K562 (cell line): Measurements from ENCODE around the gene PCDH8. TPM values are rescaled to one million over a fixed set of nuclear protein-coding genes. Genes with fewer than 3 reads are reported as not detected.

Experiments
- ATAC-seq: fragments of 200-7000 bp; cut with Tn5 transposase; 3 replicates; pipeline ENCODE4 v1.9.1; 2020; ENCODE audit warnings: moderate library complexity
- BruUV-seq: library from RNA; stranded (reverse); fragments of 400-500 nt; replicated peaks from 2 replicates; lab custom pipeline; 2021; lab: Mats Ljungman, UMichigan
- CTCF ChIA-PET: fragments of 300-600 bp; formaldehyde crosslinking; extraction: SDS; loops from one replicate; lab custom pipeline; 2021; ENCODE audit warnings: low intra/inter-chr PET ratio; lab: Yijun Ruan, JAX
- POLR2A ChIA-PET: fragments of 300-600, 350-650 bp; sonication (Branson Sonifier 250); formaldehyde crosslinking; extraction: SDS; loops from one replicate; lab custom pipeline; 2021; ENCODE audit warnings: antibody characterized with exemption, inconsistent platforms; lab: Yijun Ruan, JAX
- DNase-seq, 4 experiments: peaks; one replicate each; pipeline versions ENCODE4 v3.0.0 to v3.0.0-alpha.2; 2011 to 2018; ENCODE audit warnings: low spot score in 3 of 4, mixed read lengths in 3 of 4; ENCODE audit errors: extremely low read depth in 1 of 4
- FAIRE-seq: peaks from 2 replicates; lab custom pipeline; 2011; peaks lifted over from hg19 to GRCh38; lab: Jason Lieb, UNC
- H2AFZ ChIP-seq: 2 replicates; pipeline ENCODE4 v1.6.0; 2011; ENCODE audit warnings: low read depth, low read length, control low read depth, inconsistent platforms
- H3K27ac ChIP-seq: fragments of 200-600 bp; 3 replicates; pipeline ENCODE4 v1.8.0; 2011; ENCODE audit warnings: low read depth, mild to moderate bottlenecking, control low read depth, inconsistent platforms, low read length, moderate library complexity, mixed read lengths; ENCODE audit errors: extremely low read depth
- H3K27me3 ChIP-seq, 2 experiments: fragments of 300-600 bp in 1 of 2; 2 replicates in 1 of 2; 3 replicates in 1 of 2; pipeline versions ENCODE4 v1.6.0 to v1.8.0; 2011; ENCODE audit warnings: inconsistent platforms in 2 of 2, low read length in 2 of 2, mild to moderate bottlenecking in 1 of 2, mixed read lengths in 1 of 2, moderate library complexity in 1 of 2; ENCODE audit not compliant: control insufficient read depth in 2 of 2, insufficient read depth in 2 of 2
- H3K36me3 ChIP-seq: fragments of 300-600 bp; 3 replicates; pipeline ENCODE4 v1.8.0; 2011; ENCODE audit warnings: mild to moderate bottlenecking, low read length, inconsistent platforms; ENCODE audit not compliant: control insufficient read depth, insufficient read depth
- H3K4me1 ChIP-seq, 2 experiments: fragments of 200-600 bp in 1 of 2; replicated peaks in 1 of 2; 2 replicates in 1 of 2; 3 replicates in 1 of 2; pipeline versions ENCODE4 v1.5.1 to v1.8.0; 2011; ENCODE audit warnings: inconsistent platforms in 2 of 2, low read length in 2 of 2, mild to moderate bottlenecking in 1 of 2, mixed read lengths in 1 of 2, moderate library complexity in 1 of 2; ENCODE audit not compliant: control insufficient read depth in 2 of 2, insufficient read depth in 2 of 2
- H3K4me2 ChIP-seq: 2 replicates; pipeline ENCODE4 v1.6.1; 2011; ENCODE audit warnings: low read length, control low read depth, inconsistent platforms, mixed read lengths; ENCODE audit not compliant: insufficient read depth
- H3K4me3 ChIP-seq: fragments of 200-600 bp; sonication (generic), shearing (Covaris generic); 2 replicates; pipeline ENCODE4 v1.5.1; 2016; ENCODE audit warnings: control low read depth, inconsistent platforms
- H3K79me2 ChIP-seq: fragments of 200-600 bp; 3 replicates; pipeline ENCODE4 v1.8.0; 2011; ENCODE audit warnings: low read length, inconsistent platforms; ENCODE audit not compliant: control insufficient read depth, insufficient read depth
- H3K9ac ChIP-seq, 2 experiments: 2 replicates each; pipeline versions ENCODE4 v1.6.0 to v1.6.1; 2011; ENCODE audit warnings: low read depth in 2 of 2, low read length in 2 of 2, control low read depth in 1 of 2, inconsistent platforms in 1 of 2, mild to moderate bottlenecking in 1 of 2, mixed read lengths in 1 of 2; ENCODE audit not compliant: insufficient read depth in 1 of 2
- H3K9me1 ChIP-seq: one replicate; pipeline ENCODE4 v1.6.0; 2011; ENCODE audit warnings: inconsistent platforms, mild to moderate bottlenecking, low read length, moderate library complexity; ENCODE audit not compliant: control insufficient read depth, insufficient read depth
- H3K9me3 ChIP-seq: replicated peaks from 2 replicates; pipeline ENCODE4 v1.5.1; 2011; ENCODE audit warnings: low read depth, low read length, inconsistent platforms; ENCODE audit not compliant: control insufficient read depth, insufficient read depth
- H4K20me1 ChIP-seq: replicated peaks from 2 replicates; pipeline ENCODE4 v1.6.1; 2011; ENCODE audit warnings: low read length, inconsistent platforms, mixed read lengths; ENCODE audit not compliant: control insufficient read depth, insufficient read depth
- AFF4 ChIP-seq: sonication (generic); formaldehyde crosslinking; IDR thresholded peaks from 2 replicates; pipeline ENCODE4 v1.8.0; 2023; ENCODE audit warnings: mild to moderate bottlenecking, missing genetic modification reagents
- BMI1 ChIP-seq: fragments of 150-350 bp; IDR thresholded peaks from 2 replicates; pipeline ENCODE4 v1.6.1; 2014; ENCODE audit warnings: low read length
- CSDE1 ChIP-seq, 2 experiments: fragments of 450-650 bp; IDR thresholded peaks; 2 replicates each; pipeline ENCODE4 v1.6.1; 2016; ENCODE audit warnings: mild to moderate bottlenecking in 1 of 2
- CTCF ChIP-seq, 3 experiments: IDR thresholded peaks in 2 of 3; conservative IDR thresholded peaks in 1 of 3; 2 replicates each; pipeline ENCODE4 v1.5.1; 2011 to 2012; ENCODE audit warnings: low read length in 3 of 3, mild to moderate bottlenecking in 3 of 3, control low read depth in 2 of 3, improper control_type of control experiment in 1 of 3, inconsistent platforms in 1 of 3, low read depth in 1 of 3, mixed read lengths in 1 of 3, moderate library complexity in 1 of 3; ENCODE audit not compliant: insufficient read depth in 2 of 3
- FOXA3 ChIP-seq, 2 experiments: fragments of 450-650 bp in 1 of 2; sonication (generic) in 1 of 2; formaldehyde crosslinking; IDR thresholded peaks in 1 of 2; conservative IDR thresholded peaks in 1 of 2; 2 replicates each; pipeline versions ENCODE4 v1.4.0 to v1.8.0; 2020 to 2022; ENCODE audit warnings: mild to moderate bottlenecking in 2 of 2, missing genetic modification reagents in 1 of 2
- MXI1 ChIP-seq: IDR thresholded peaks from 2 replicates; pipeline ENCODE4 v1.6.1; 2011; ENCODE audit warnings: low read depth, mild to moderate bottlenecking, improper control_type of control experiment, low read length
- NFRKB ChIP-seq: fragments of 450-650 bp; IDR thresholded peaks from 2 replicates; pipeline ENCODE4 v1.6.1; 2016; ENCODE audit warnings: low read depth
- NR2C1 ChIP-seq, 2 experiments: fragments of 450-650 bp; IDR thresholded peaks; 2 replicates each; pipeline ENCODE4 v1.6.1; 2017; ENCODE audit warnings: mild to moderate bottlenecking in 2 of 2, antibody characterized with exemption in 1 of 2, inconsistent platforms in 1 of 2, missing compliant biosample characterization in 1 of 2, missing genetic modification characterization in 1 of 2
- PCBP1 ChIP-seq: fragments of 200-400 bp; formaldehyde crosslinking; IDR thresholded peaks from 2 replicates; pipeline ENCODE4 v1.6.1; 2018; ENCODE audit warnings: mild to moderate bottlenecking, low read depth, low read length; ENCODE audit not compliant: poor library complexity, severe bottlenecking
- POLR3G ChIP-seq: IDR thresholded peaks from 2 replicates; pipeline ENCODE4 v1.6.1; 2011; ENCODE audit not compliant: insufficient read length, insufficient replicate concordance; ENCODE audit errors: extremely low read depth
- STAG1 ChIP-seq: sonication (generic); formaldehyde crosslinking; IDR thresholded peaks from 2 replicates; pipeline ENCODE4 v1.5.0; 2020; ENCODE audit warnings: missing genetic modification reagents, borderline replicate concordance
- THRA ChIP-seq: fragments of 450-650 bp; IDR thresholded peaks from 2 replicates; pipeline ENCODE4 v1.6.1; 2017; ENCODE audit warnings: mild to moderate bottlenecking, moderate library complexity
- ZBED1 ChIP-seq: IDR thresholded peaks from 2 replicates; pipeline ENCODE4 v1.6.1; 2014
- ZNF134 ChIP-seq: fragments of 250-450 bp; sonication (Bioruptor Pico); conservative IDR thresholded peaks from 2 replicates; pipeline ENCODE4 v1.4.0; 2020
- ZNF384 ChIP-seq: IDR thresholded peaks from 2 replicates; pipeline ENCODE4 v1.6.1; 2012; ENCODE audit warnings: low read depth, low read length, improper control_type of control experiment
- WGBS: fragments of 100-300 bp; shearing (Covaris generic); methylation state at CpG from one replicate; pipeline ENCODE4 v1.1.6; 2016; ENCODE audit warnings: low coverage, mixed read lengths; ENCODE audit not compliant: insufficient coverage; ENCODE audit errors: missing lambda C conversion rate; 5-methylcytosine and 5-hydroxymethylcytosine counted together
- in situ Hi-C: fragments of 300-500 bp; cut with MboI; formaldehyde crosslinking; loops from 4 replicates; pipeline ENCODE4 v1.15.0; 2018; ENCODE audit warnings: inconsistent platforms, mixed read lengths
- intact Hi-C: fragments of 100-400 bp; cut with micrococcal nuclease; formaldehyde crosslinking; loops from 2 replicates; pipeline ENCODE4 v1.14.2; 2022
- polyA plus RNA-seq, 8 experiments: library from polyadenylated mRNA; depleted of rRNA in 4 of 8; stranded (reverse) in 5 of 8; unstranded in 3 of 8; fragments of >200 nt; fragmentation: Nextera tagmentation in 2 of 8; fragmentation: Illumina TruSeq in 1 of 8; extraction: Ambion mirVana in 2 of 8; extraction: Trizol in 1 of 8; gene quantifications; 2 replicates each; pipeline versions ENCODE4 v1.2.1 to v1.2.3, GENCODE V29; 2011 to 2014; ENCODE audit warnings: inconsistent platforms in 1 of 8, missing spikeins in 1 of 8
- total RNA-seq, 7 experiments: library from RNA; depleted of rRNA in 6 of 7; stranded (reverse); fragments of >200 nt in 6 of 7; fragmentation: Illumina TruSeq in 2 of 7; extraction: Trizol in 2 of 7; gene quantifications; 2 replicates each; pipeline versions ENCODE4 v1.2.1 to v1.2.3, GENCODE V29; 2011 to 2021; ENCODE audit warnings: low replicate concordance in 1 of 7

The PCDH8 gene
- total and polyA plus RNA-seq, 9 of the 15 experiments (the other 6 are each of a cell fraction or from before 2014, with no cell fraction given) = not detected

GRCh38 chr13:52896827-52897659 lies 48.6 kb upstream of the PCDH8 start:
- ATAC-seq (peak; percentile 77), DNase-seq (peak; percentile 37 to 61 (median 52)), FAIRE-seq (peak; percentile 67)
- H3K4me2 ChIP-seq = no peak overlapping the region
- no peak overlapping the region for H3K9ac ChIP-seq
- POLR2A ChIA-PET = interaction anchor here (1.1 kb wide), 1 partner anchor 16 kb away, joined by 3 read pairs; no protein-coding TSS in a partner anchor
- H3K4me1 ChIP-seq = no peaks in the 10 kb centered on the region
- no peaks in the 10 kb centered on the region for H3K27me3 ChIP-seq
- in situ Hi-C loops = no loop called here
- H3K79me2 ChIP-seq = no peaks in the 10 kb centered on the region
- H2AFZ ChIP-seq = no peak overlapping the region
- no peaks in the 10 kb centered on the region for H4K20me1 ChIP-seq
- no peak overlapping the region for H3K27ac ChIP-seq
- intact Hi-C loops = no loop called here
- WGBS = 0% methylated on average over 3 of the region's 8 CpGs
- no TSS peak for BruUV-seq
- H3K9me3 ChIP-seq = no peaks in the 10 kb centered on the region
- CTCF ChIA-PET = no interaction called here
- no peaks in the 10 kb centered on the region for H3K36me3 ChIP-seq
- no peaks in the 10 kb centered on the region for H3K9me1 ChIP-seq
- H3K4me3 ChIP-seq = no peak overlapping the region
- TF ChIP-seq BMI1 (no peak), AFF4 (CRISPR knock-in tag) (no peak), THRA (no peak), STAG1 (no peak), PCBP1 (no peak), ZNF384 (peak; percentile 61), CTCF (IDR thresholded peaks at IDR 0.05 in 2 of 3, conservative IDR thresholded peaks at IDR 0.05 in 1 of 3; ENCODE audit: insufficient read depth in 2 of 3, low read depth in 1 of 3, low read length in 3 of 3) (peak; percentile 49 to 55 (median 50)), MXI1 (no peak), NFRKB (no peak), ZNF134 (CRISPR knock-in tag) (no peak), CSDE1 (IDR thresholded peaks at IDR 0.05) (no peak), ZBED1 (no peak), FOXA3 (CRISPR knock-in tag; conservative IDR thresholded peaks at IDR 0.05 in 1 of 2, IDR thresholded peaks at IDR 0.05 in 1 of 2) (no peak), POLR3G (no peak), NR2C1 (IDR thresholded peaks at IDR 0.05) (no peak), NR2C1 (tag; IDR thresholded peaks at IDR 0.05) (no peak)
